Loucy (cell line): Measurements from ENCODE around the gene CLCNKA.

Source experiments
- H2AFZ ChIP-seq: fragments of 200-600 bp; sonication (generic); 2 replicates; pipeline ENCODE4 v1.6.0; 2016; ENCODE audit warnings: antibody characterized with exemption, mild to moderate bottlenecking, low read length, moderate library complexity
- H3F3A ChIP-seq: fragments of 200-600 bp; 2 replicates; pipeline ENCODE4 v1.6.0; 2016; ENCODE audit warnings: antibody characterized with exemption, low read depth, mild to moderate bottlenecking
- H3K27me3 ChIP-seq: fragments of 200-600 bp; sonication (generic); 2 replicates; pipeline ENCODE4 v1.6.1; 2014; ENCODE audit warnings: low read length, mild to moderate bottlenecking; ENCODE audit not compliant: insufficient read depth, poor library complexity, severe bottlenecking
- H3K36me3 ChIP-seq: fragments of 200-600 bp; sonication (generic); 2 replicates; pipeline ENCODE4 v1.6.1; 2016; ENCODE audit warnings: low read length; ENCODE audit not compliant: insufficient read depth
- H3K4me1 ChIP-seq: fragments of 200-600 bp; sonication (generic); 2 replicates; pipeline ENCODE4 v1.5.1; 2014; ENCODE audit warnings: low read length, mild to moderate bottlenecking; ENCODE audit not compliant: insufficient read depth, poor library complexity, severe bottlenecking
- H3K4me2 ChIP-seq: fragments of 200-600 bp; sonication (generic); 2 replicates; pipeline ENCODE4 v1.6.0; 2014; ENCODE audit warnings: antibody characterized with exemption, low read length, low read depth, mild to moderate bottlenecking; ENCODE audit not compliant: poor library complexity, severe bottlenecking
- H3K4me3 ChIP-seq: fragments of 200-600 bp; sonication (generic); 2 replicates; pipeline ENCODE4 v1.5.1; 2014; ENCODE audit warnings: low read length, mild to moderate bottlenecking, mixed read lengths; ENCODE audit not compliant: poor library complexity, severe bottlenecking
- H3K79me2 ChIP-seq: fragments of 200-600 bp; sonication (generic); 2 replicates; pipeline ENCODE4 v1.6.1; 2014; ENCODE audit warnings: low read length; ENCODE audit not compliant: insufficient read depth
- H3K9ac ChIP-seq: fragments of 200-600 bp; sonication (generic); 2 replicates; pipeline ENCODE4 v1.6.0; 2014; ENCODE audit warnings: mild to moderate bottlenecking, low read depth, low read length, moderate library complexity; ENCODE audit not compliant: poor library complexity, severe bottlenecking
- H3K9me2 ChIP-seq: fragments of 200-600 bp; sonication (generic); replicated peaks from 2 replicates; pipeline ENCODE4 v1.6.1; 2016; ENCODE audit warnings: low read depth, low read length, mixed read lengths
- H3K9me3 ChIP-seq: fragments of 200-600 bp; sonication (generic); 2 replicates; pipeline ENCODE4 v1.6.1; 2014; ENCODE audit warnings: mild to moderate bottlenecking, antibody characterized with exemption, low read length, low read depth; ENCODE audit not compliant: insufficient read depth
- H4K20me1 ChIP-seq: fragments of 200-600 bp; sonication (generic); 2 replicates; pipeline ENCODE4 v1.6.0; 2014; ENCODE audit warnings: antibody characterized with exemption, low read length, mild to moderate bottlenecking; ENCODE audit not compliant: insufficient read depth, poor library complexity, severe bottlenecking
- CTCF ChIP-seq: fragments of 200-600 bp; sonication (generic); conservative IDR thresholded peaks from 2 replicates; pipeline ENCODE4 v1.5.1; 2014; ENCODE audit warnings: mild to moderate bottlenecking, antibody characterized with exemption, low read length
- EZH2phosphoT487 ChIP-seq: fragments of 200-600 bp; IDR thresholded peaks from 2 replicates; pipeline ENCODE4 v1.6.1; 2018; ENCODE audit warnings: antibody characterized with exemption, mild to moderate bottlenecking, moderate library complexity, borderline replicate concordance

The CLCNKA gene

DNA sequence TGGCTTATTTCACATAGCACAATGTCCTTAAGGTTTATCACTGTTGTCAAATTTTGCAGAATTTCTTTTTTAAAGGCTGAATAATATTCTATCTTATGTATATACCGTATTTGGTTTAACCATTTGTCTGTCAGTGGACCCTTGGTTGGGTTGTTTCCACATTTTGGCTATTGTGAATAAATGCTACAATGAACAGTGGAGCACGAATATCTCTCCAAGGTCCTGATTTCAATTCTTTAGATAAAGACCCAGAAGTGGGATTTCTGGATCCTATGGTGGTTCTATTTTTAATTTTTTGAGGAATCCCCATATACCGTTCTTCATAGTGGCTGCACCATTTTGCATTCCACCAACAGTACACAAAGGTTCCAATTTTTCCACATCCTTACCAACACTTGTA, 40.2 kb upstream of the CLCNKA start:
- Histone ChIP-seq H3K36me3 (no peaks in the 10 kb centered on the region), H4K20me1 (no peaks in the 10 kb centered on the region), H3K4me1 (no peaks in the 10 kb centered on the region), H3F3A (no peaks in the 10 kb centered on the region), H3K4me3 (no peak overlapping the region), H2AFZ (no peak overlapping the region), H3K79me2 (no peaks in the 10 kb centered on the region), H3K9ac (no peak overlapping the region), H3K9me2 (no peaks in the 10 kb centered on the region), H3K4me2 (no peak overlapping the region), H3K27me3 (peaks cover 5% of the 10 kb centered on the region), H3K9me3 (no peaks in the 10 kb centered on the region)
- TF ChIP-seq EZH2phosphoT487 = no peak
- no peak for TF ChIP-seq CTCF

DNA sequence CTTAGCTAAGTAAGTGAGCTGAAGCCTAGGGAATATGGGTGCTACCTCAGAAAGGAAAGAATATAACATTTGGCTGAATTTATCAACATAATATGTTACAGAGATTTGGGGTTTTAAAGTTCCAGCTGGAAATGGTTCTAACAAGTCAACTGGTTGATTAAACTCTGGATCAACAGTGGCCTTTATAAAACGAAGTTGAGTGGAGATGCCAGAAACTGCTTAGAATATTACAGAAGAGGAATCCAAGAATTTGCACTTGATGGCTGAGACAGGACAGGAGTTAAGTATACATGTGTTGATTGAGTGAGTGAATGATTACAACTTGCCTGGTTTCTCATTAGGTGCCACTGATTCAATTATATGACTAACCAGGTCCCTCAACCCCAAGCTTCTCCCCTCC, 38.6 kb upstream of the CLCNKA start:
- Histone ChIP-seq H3K9me3 (no peaks in the 10 kb centered on the region), H3K9ac (no peak overlapping the region), H3K4me2 (no peak overlapping the region), H3F3A (no peaks in the 10 kb centered on the region), H2AFZ (no peak overlapping the region), H4K20me1 (no peaks in the 10 kb centered on the region), H3K4me3 (no peak overlapping the region), H3K27me3 (peaks cover 5% of the 10 kb centered on the region), H3K4me1 (no peaks in the 10 kb centered on the region), H3K9me2 (no peaks in the 10 kb centered on the region), H3K36me3 (no peaks in the 10 kb centered on the region), H3K79me2 (no peaks in the 10 kb centered on the region)
- TF ChIP-seq EZH2phosphoT487 (no peak), CTCF (no peak)

DNA sequence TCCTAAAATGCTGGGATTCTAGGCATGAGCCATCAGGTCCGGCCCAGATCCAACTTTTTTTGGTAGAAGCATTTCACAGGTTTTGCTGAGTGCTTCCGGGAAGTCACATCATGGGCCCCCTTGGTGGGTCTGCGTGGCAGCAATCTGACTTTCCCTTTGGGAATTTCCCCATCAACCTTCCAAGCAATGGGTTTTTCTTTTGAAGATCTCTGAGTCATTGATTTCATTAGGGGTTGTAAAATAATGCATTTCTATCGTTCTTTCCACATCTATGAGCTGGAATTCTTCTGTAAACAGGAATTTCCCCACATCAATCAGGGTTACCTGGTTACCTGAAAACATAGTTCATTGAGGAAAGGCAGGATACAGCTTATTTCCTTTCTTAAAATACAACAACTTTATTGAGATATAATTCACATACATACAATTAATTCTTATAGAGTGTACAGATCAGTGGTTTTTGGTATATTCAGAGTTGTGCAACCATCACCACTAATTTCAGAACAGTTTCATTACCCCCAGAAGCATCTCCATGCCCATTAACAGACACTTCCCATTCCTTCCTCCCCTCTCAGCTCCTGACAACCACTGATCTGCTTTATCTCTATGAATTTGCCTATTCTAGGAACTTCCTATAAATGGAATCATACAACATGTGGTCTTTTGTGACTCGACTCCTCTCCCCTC, 36.1 kb upstream of the CLCNKA start:
- H3K79me2 ChIP-seq = no peaks in the 10 kb centered on the region
- H2AFZ ChIP-seq = no peak overlapping the region
- no peaks in the 10 kb centered on the region for H4K20me1 ChIP-seq
- H3K9ac ChIP-seq = no peak overlapping the region
- H3K27me3 ChIP-seq = peaks cover 5% of the 10 kb centered on the region
- H3K4me2 ChIP-seq = no peak overlapping the region
- H3K4me3 ChIP-seq = no peak overlapping the region
- no peaks in the 10 kb centered on the region for H3F3A ChIP-seq
- no peaks in the 10 kb centered on the region for H3K4me1 ChIP-seq
- no peak for TF ChIP-seq EZH2phosphoT487
- no peak for TF ChIP-seq CTCF
- no peaks in the 10 kb centered on the region for H3K9me2 ChIP-seq
- H3K36me3 ChIP-seq = no peaks in the 10 kb centered on the region
- H3K9me3 ChIP-seq = no peaks in the 10 kb centered on the region
